SH-SY5Y (cell line): ENCODE measurements around the gene MCRIP2.

Experiments
- GATA2 ChIP-seq: IDR thresholded peaks from 2 replicates; pipeline ENCODE4 v1.6.1; 2011; ENCODE audit warnings: mild to moderate bottlenecking, low read depth, low read length
- GATA3 ChIP-seq: IDR thresholded peaks from 2 replicates; pipeline ENCODE4 v1.6.1; 2011; ENCODE audit warnings: low read depth, mild to moderate bottlenecking, low read length, moderate library complexity

Gene MCRIP2

GRCh38 chr16:625977-626765 is 15.5 kb upstream of the MCRIP2 start:
- TF ChIP-seq GATA3 = no peak
- no peak for TF ChIP-seq GATA2

GRCh38 chr16:626787-627453 is 14.7 kb upstream of the MCRIP2 start:
- TF ChIP-seq GATA2 (no peak), GATA3 (no peak)

- no peak for TF ChIP-seq GATA3
Observed at GRCh38 chr16:627454-628239, 14.0 kb upstream of the MCRIP2 start.

- TF ChIP-seq GATA2 (no peak), GATA3 (no peak)
Observed at GRCh38 chr16:628321-629061, 13.1 kb upstream of the MCRIP2 start.

- no peak for TF ChIP-seq GATA3
- no peak for TF ChIP-seq GATA2
Observed at GRCh38 chr16:629185-629832, 12.3 kb upstream of the MCRIP2 start.

- TF ChIP-seq GATA2 (no peak), GATA3 (no peak)
Observed at GRCh38 chr16:629833-630248, 11.8 kb upstream of the MCRIP2 start.

- TF ChIP-seq GATA2 (no peak), GATA3 (no peak)
Observed at GRCh38 chr16:630249-630814, 11.3 kb upstream of the MCRIP2 start.

- TF ChIP-seq GATA3 = no peak
- no peak for TF ChIP-seq GATA2
Observed at GRCh38 chr16:630815-631405, 10.7 kb upstream of the MCRIP2 start, which contains the start of gene WFIKKN1. Gene WFIKKN1, plus strand, starts transcription at chr16:630985. Its CDS starts 269 bp downstream, at chr16:631254.

- TF ChIP-seq GATA2 (no peak), GATA3 (no peak)
Observed at GRCh38 chr16:631808-632358, 9.7 kb upstream of the MCRIP2 start.

- TF ChIP-seq GATA2 (no peak), GATA3 (no peak)
Observed at GRCh38 chr16:632486-633335, 8.9 kb upstream of the MCRIP2 start.

- TF ChIP-seq GATA3 (no peak), GATA2 (no peak)
Observed at GRCh38 chr16:633336-634050, 8.1 kb upstream of the MCRIP2 start.
